Upper lobe of right lung (tissue), 1 donor: ENCODE results near the gene CEBPG. TPM values are rescaled to one million over a fixed set of nuclear protein-coding genes. Genes with fewer than 3 reads are reported as not detected.

Experiments
- ATAC-seq: fragments of 200-7000 bp; cut with Tn5 transposase; one replicate; pipeline ENCODE4 v1.9.1; 2020; ENCODE audit warnings: mild to moderate bottlenecking, moderate library complexity
- DNase-seq: peaks from one replicate; pipeline ENCODE4 v3.0.0-alpha.2; 2020
- H3K27ac ChIP-seq: fragments of 200-600 bp; one replicate; pipeline ENCODE4 v1.8.0; 2022
- H3K27me3 ChIP-seq: fragments of 200-600 bp; one replicate; pipeline ENCODE4 v1.8.0; 2022; ENCODE audit warnings: mild to moderate bottlenecking
- H3K36me3 ChIP-seq: fragments of 200-600 bp; one replicate; pipeline ENCODE4 v1.8.0; 2022
- H3K4me1 ChIP-seq: fragments of 200-600 bp; one replicate; pipeline ENCODE4 v1.8.0; 2022
- H3K4me3 ChIP-seq: fragments of 200-600 bp; one replicate; pipeline ENCODE4 v1.8.0; 2022; ENCODE audit warnings: mild to moderate bottlenecking
- H3K9me3 ChIP-seq: fragments of 200-600 bp; one replicate; pipeline ENCODE4 v1.8.0; 2022
- CTCF ChIP-seq: fragments of 200-600 bp; IDR thresholded peaks from one replicate; pipeline ENCODE4 v1.8.0; 2022; ENCODE audit warnings: antibody characterized with exemption
- intact Hi-C: fragments of 100-400 bp; cut with DNase I; formaldehyde crosslinking; loops from one replicate; pipeline ENCODE4 v1.11.0; 2022
- long read RNA-seq: library from polyadenylated mRNA; unstranded; transcript quantifications from one replicate; pipeline ENCODE4 v2.0.0, GENCODE V29; 2021
- total RNA-seq: library from RNA; stranded (reverse); fragmentation: NEBNext Ultra II Directional; extraction: Animal tissue kit (Norgen Biotek cat#: 25700); gene quantifications from one replicate; pipeline ENCODE4 v1.2.1, GENCODE V29; 2021
- donor health status: DM: no; HTN: yes; CAD: no; lungs with severe emphysema.

The CEBPG gene
- total RNA-seq, result 32.3 TPM
- long read RNA-seq, full-length matches to known transcripts, result 81 of 86 reads
- long read RNA-seq, partial matches to known transcripts, result 5 of 86 reads
- long read RNA-seq, other reads (novel, unspliced or antisense), result 0 of 86 reads

DNA sequence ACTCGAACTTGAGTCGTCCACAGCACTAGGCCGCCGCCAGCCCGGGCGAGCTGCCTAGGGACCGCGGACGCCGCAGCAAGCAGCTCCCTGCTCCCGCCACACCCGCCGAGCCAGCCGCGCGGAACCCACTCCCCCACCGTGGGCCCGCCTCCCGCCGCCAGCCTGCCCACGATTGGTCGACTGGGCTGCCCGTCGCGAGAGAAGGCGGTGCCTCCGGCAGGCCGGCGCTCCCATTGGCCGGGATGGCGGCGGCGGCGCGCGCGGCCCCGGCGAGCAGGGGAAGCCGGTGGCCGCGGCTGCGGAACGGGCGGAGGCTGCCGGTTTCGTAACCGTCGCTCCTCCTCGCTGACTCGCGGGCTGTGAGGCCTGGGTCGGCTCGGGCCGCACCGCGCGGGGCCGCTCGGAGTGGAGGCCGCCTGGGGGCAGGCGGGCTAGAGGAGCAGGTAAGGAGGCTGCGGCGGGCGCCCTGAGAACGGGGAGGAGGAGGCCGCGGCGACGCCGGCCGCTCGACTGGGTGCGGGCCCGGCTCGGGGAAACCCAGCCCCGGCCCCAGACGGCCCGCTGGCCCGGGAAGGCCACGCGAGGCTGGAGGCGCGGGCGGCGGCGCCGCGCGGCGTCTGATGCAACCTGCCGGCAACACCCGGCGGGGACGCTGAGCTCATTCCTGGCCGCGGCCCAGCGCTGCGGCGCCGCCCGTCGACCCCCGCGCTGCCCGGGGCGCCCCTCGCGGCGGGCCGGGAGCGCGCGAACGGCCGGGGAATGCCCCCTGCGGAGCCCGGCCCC lies at the start of gene CEBPG:
Gene CEBPG, plus strand, starts transcription at position 257 of the 783 bp plus-strand sequence. CDS start 5,531 bp downstream, outside the sequence.
- H3K9me3 ChIP-seq, result no peaks in the 10 kb centered on the region
- ATAC-seq (peak; percentile 98), DNase-seq (peak; percentile 97)
- no peaks in the 10 kb centered on the region for H3K36me3 ChIP-seq
- TF ChIP-seq CTCF, result no peak
- intact Hi-C loops, result no loop called here
- H3K27me3 ChIP-seq, result no peaks in the 10 kb centered on the region
- H3K27ac ChIP-seq, result peak within 1 kb of the TSS; percentile 96
- peaks cover 29% of the 10 kb centered on the region for H3K4me1 ChIP-seq
- H3K4me3 ChIP-seq, result peak within 1 kb of the TSS; percentile 74

DNA sequence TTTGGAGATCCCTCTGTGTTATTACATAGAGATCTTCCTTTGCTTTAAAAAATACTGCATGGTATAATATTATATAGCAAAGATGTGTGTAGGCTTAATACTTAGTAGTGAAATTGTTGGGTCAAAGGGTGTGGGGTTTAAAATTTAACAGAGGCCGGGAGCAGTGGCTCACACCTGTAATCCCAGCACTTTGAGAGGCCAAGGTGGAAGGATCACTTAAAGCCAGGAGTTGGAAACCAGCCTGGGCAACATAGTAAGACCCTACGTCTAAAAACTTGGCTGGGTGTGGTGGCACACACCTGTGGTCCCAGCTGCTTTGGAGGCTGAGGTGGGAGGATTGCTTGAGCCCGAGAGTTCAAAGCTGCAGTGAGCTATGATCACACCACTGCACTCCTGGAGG lies 48.9 kb upstream of the CEBPG start:
- intact Hi-C loops, result no loop called here
- peaks cover 6% of the 10 kb centered on the region for H3K9me3 ChIP-seq
- H3K27me3 ChIP-seq, result peaks cover 7% of the 10 kb centered on the region
- no peak for TF ChIP-seq CTCF
- H3K4me3 ChIP-seq, result no peak overlapping the region
- H3K4me1 ChIP-seq, result no peaks in the 10 kb centered on the region
- DNase-seq, result no peak
- no peak overlapping the region for H3K27ac ChIP-seq
- no peak for ATAC-seq
- no peaks in the 10 kb centered on the region for H3K36me3 ChIP-seq

GRCh38 chr19:33325920-33326319 lies 47.6 kb upstream of the CEBPG start:
- Histone ChIP-seq H3K9me3 (peaks cover 6% of the 10 kb centered on the region), H3K27me3 (peaks cover 7% of the 10 kb centered on the region), H3K36me3 (no peaks in the 10 kb centered on the region), H3K27ac (no peak overlapping the region), H3K4me3 (no peak overlapping the region), H3K4me1 (peaks cover 1% of the 10 kb centered on the region)
- DNase-seq (no peak), ATAC-seq (no peak)
- TF ChIP-seq CTCF, result no peak
- intact Hi-C loops, result no loop called here

- peaks cover 3% of the 10 kb centered on the region for H3K4me1 ChIP-seq
- peaks cover 6% of the 10 kb centered on the region for H3K9me3 ChIP-seq
- peaks cover 7% of the 10 kb centered on the region for H3K27me3 ChIP-seq
- DNase-seq, result no peak
- no peak overlapping the region for H3K27ac ChIP-seq
- intact Hi-C loops, result no loop called here
- H3K36me3 ChIP-seq, result no peaks in the 10 kb centered on the region
- ATAC-seq, result no peak
- H3K4me3 ChIP-seq, result no peak overlapping the region
- TF ChIP-seq CTCF, result no peak
Measured at GRCh38 chr19:33329060-33329459, 44.4 kb upstream of the CEBPG start.

- Histone ChIP-seq H3K27me3 (peaks cover 7% of the 10 kb centered on the region), H3K27ac (peak overlapping the region; percentile 30), H3K4me1 (peaks cover 3% of the 10 kb centered on the region), H3K36me3 (no peaks in the 10 kb centered on the region), H3K4me3 (no peak overlapping the region), H3K9me3 (peaks cover 6% of the 10 kb centered on the region)
- ATAC-seq, result peak; percentile 64
- intact Hi-C loops, result no loop called here
- TF ChIP-seq CTCF, result no peak
- DNase-seq, result no peak
Measured at GRCh38 chr19:33329736-33330135, 43.8 kb upstream of the CEBPG start.
